Natural killer cell (primary cell): ENCODE data around the gene ATP6V0A1. TPM values are rescaled to one million over a fixed set of nuclear protein-coding genes. Genes with fewer than 3 reads are reported as not detected.

Experiments
- ATAC-seq, 3 donors: fragments of 150-1000 bp in 2 of 3; fragments of 200-7000 bp in 1 of 3; cut with Tn5 transposase; 1 replicate in 1 of 3; 2 replicates in 2 of 3; pipeline ENCODE4 v1.10.0; 2021; ENCODE audit warnings: mild to moderate bottlenecking in 2 of 3, moderate library complexity in 2 of 3
- DNase-seq, 2 donors: peaks; one replicate each; pipeline versions ENCODE4 v3.0.0 to v3.0.0-alpha.2; 2013 to 2021; ENCODE audit warnings: mixed read lengths in 1 of 2
- H3K27ac ChIP-seq: one replicate; pipeline ENCODE4 v1.5.1; 2013; ENCODE audit warnings: mild to moderate bottlenecking, low read length
- H3K27me3 ChIP-seq: one replicate; pipeline ENCODE4 v1.6.1; 2013; ENCODE audit warnings: low read length; ENCODE audit not compliant: control insufficient read depth, insufficient read depth
- H3K36me3 ChIP-seq: one replicate; pipeline ENCODE4 v1.6.1; 2013; ENCODE audit warnings: low read length; ENCODE audit not compliant: control insufficient read depth, insufficient read depth
- H3K4me1 ChIP-seq: one replicate; pipeline ENCODE4 v1.6.1; 2013; ENCODE audit warnings: low read length; ENCODE audit not compliant: control insufficient read depth, insufficient read depth
- H3K4me3 ChIP-seq: one replicate; pipeline ENCODE4 v1.5.1; 2013; ENCODE audit warnings: low read length
- H3K9me3 ChIP-seq: one replicate; pipeline ENCODE4 v1.6.1; 2013; ENCODE audit warnings: low read length; ENCODE audit not compliant: control insufficient read depth, insufficient read depth
- H3K27ac Mint-ChIP-seq, 2 donors: one replicate each; pipeline ENCODE4 v1.8.0; 2022; ENCODE audit warnings: mild to moderate bottlenecking in 2 of 2, mixed read lengths in 2 of 2, moderate library complexity in 1 of 2
- H3K27me3 Mint-ChIP-seq, 2 donors: one replicate each; pipeline ENCODE4 v1.8.0; 2022; ENCODE audit warnings: low read depth in 2 of 2, mixed read lengths in 2 of 2
- H3K36me3 Mint-ChIP-seq: one replicate; pipeline ENCODE4 v1.8.0; 2022; ENCODE audit warnings: mixed read lengths
- H3K4me1 Mint-ChIP-seq, 2 donors: one replicate each; pipeline ENCODE4 v1.8.0; 2022; ENCODE audit warnings: mixed read lengths in 2 of 2
- H3K4me3 Mint-ChIP-seq: one replicate; pipeline ENCODE4 v1.8.0; 2022; ENCODE audit warnings: mild to moderate bottlenecking, moderate library complexity, mixed read lengths
- H3K9me3 Mint-ChIP-seq, 2 donors: one replicate each; pipeline ENCODE4 v1.8.0; 2022; ENCODE audit warnings: mixed read lengths in 2 of 2
- CTCF ChIP-seq: fragments of 200-600 bp; IDR thresholded peaks from one replicate; pipeline ENCODE4 v1.8.0; 2022; ENCODE audit warnings: antibody characterized with exemption
- WGBS: methylation state at CpG from one replicate; pipeline ENCODE4 v1.1.7; 2013; ENCODE audit warnings: missing lambda C conversion rate; ENCODE audit not compliant: insufficient coverage; 5-methylcytosine and 5-hydroxymethylcytosine counted together
- intact Hi-C: fragments of 100-400 bp; cut with micrococcal nuclease; formaldehyde crosslinking; loops from one replicate; pipeline ENCODE4 v1.14.2; 2022
- total RNA-seq, 4 donors: library from RNA; stranded (reverse); fragments of 120-200 nt in 1 of 4; gene quantifications; one replicate each; pipeline versions ENCODE4 v1.2.3 to v1.2.4, GENCODE V29; 2013 to 2022

Gene ATP6V0A1
- total RNA-seq, 3 donors from 2014 or later (not counting 1 experiment from before 2014, with no cell fraction given), result 4.8 to 33.5 (median 7.5) TPM

DNA sequence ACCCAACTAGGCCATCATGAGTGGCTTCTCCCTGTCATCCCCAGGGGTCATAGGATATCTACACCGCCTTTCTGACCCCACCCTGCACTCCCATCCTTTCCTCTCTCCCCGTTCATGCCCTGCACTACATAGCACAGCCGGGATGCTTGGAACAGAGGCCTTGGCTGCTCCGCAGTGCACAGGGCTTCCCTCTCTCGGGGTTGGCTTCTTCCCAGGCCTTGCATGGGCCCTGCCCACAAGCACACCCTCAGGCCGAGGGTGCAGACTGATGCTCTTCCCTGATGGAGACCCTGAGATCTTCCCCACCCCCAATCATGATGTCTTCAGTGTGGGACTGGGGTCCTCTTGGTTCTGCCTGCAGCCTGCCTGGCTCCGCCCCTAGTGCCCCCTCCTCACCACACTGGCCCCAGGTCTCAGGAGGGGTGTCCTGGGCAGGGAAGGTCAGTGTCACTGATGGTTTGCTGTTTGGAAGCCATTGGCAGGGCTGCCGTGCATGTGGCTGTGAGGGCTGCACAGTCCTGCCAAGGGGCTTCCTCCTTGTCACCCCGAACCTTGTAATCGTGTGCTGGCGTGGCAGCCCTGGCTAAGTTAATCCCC is 63.1 kb downstream of the ATP6V0A1 start:
- no peaks in the 10 kb centered on the region for H3K9me3 Mint-ChIP-seq
- H3K27me3 Mint-ChIP-seq, result peaks cover 16 to 18% of the 10 kb centered on the region in 2 donors
- intact Hi-C loops, result no loop called here
- H3K27ac ChIP-seq, result no peak overlapping the region
- ATAC-seq (no peak), DNase-seq (no peak)
- WGBS, result 97% methylated on average over 10 of the region's 11 CpGs
- peaks cover 6 to 12% of the 10 kb centered on the region in 2 donors for H3K4me1 Mint-ChIP-seq
- H3K27me3 ChIP-seq, result no peaks in the 10 kb centered on the region
- H3K4me1 ChIP-seq, result peaks cover 6% of the 10 kb centered on the region
- H3K4me3 ChIP-seq, result no peak overlapping the region
- H3K27ac Mint-ChIP-seq, result no peak overlapping the region
- no peaks in the 10 kb centered on the region for H3K36me3 ChIP-seq
- no peak overlapping the region for H3K4me3 Mint-ChIP-seq
- no peak for TF ChIP-seq CTCF
- H3K36me3 Mint-ChIP-seq, result no peaks in the 10 kb centered on the region
- no peaks in the 10 kb centered on the region for H3K9me3 ChIP-seq

GRCh38 chr17:42522263-42522790 is 63.6 kb downstream of the ATP6V0A1 start:
- peaks cover 8% of the 10 kb centered on the region for H3K4me1 ChIP-seq
- H3K27ac ChIP-seq, result no peak overlapping the region
- Mint-ChIP-seq H3K9me3 (no peaks in the 10 kb centered on the region), H3K4me3 (no peak overlapping the region), H3K4me1 (peaks cover 9 to 14% of the 10 kb centered on the region in 2 donors), H3K27me3 (peaks cover 16 to 17% of the 10 kb centered on the region in 2 donors), H3K27ac (no peak overlapping the region), H3K36me3 (no peaks in the 10 kb centered on the region)
- no peaks in the 10 kb centered on the region for H3K36me3 ChIP-seq
- ATAC-seq (no peak), DNase-seq (no peak)
- H3K27me3 ChIP-seq, result no peaks in the 10 kb centered on the region
- WGBS, result 94% methylated on average over 9 of the region's 9 CpGs
- intact Hi-C loops, result no loop called here
- no peaks in the 10 kb centered on the region for H3K9me3 ChIP-seq
- no peak for TF ChIP-seq CTCF
- H3K4me3 ChIP-seq, result no peak overlapping the region

DNA sequence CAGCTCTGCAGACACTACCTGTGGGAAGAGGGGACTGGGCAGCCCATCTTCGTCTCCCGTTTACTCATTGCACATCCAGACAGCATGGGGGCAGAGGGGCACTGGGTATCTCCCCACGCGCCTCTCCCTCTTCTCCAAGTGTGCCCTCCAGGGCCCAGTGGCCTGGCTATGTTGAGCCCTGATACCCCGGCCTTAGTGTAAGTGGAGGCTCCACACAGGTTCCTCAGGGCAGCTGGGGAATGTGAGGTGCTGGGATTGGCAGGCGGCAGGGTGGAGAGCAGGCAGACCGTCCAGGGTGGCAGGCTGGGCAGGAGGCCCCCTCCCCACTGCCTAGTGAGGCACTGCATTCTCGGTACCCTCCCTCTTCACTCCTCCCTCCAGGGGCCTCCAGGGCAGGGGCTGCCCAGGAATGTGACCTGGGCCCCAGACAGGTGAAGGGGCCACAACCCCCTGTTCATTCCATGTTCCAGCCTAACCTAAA is 64.2 kb downstream of the ATP6V0A1 start:
- WGBS, result 95% methylated on average over 8 of the region's 8 CpGs
- Mint-ChIP-seq H3K27me3 (peaks cover 16 to 17% of the 10 kb centered on the region in 2 donors), H3K4me3 (no peak overlapping the region), H3K4me1 (peaks cover 7 to 13% of the 10 kb centered on the region in 2 donors), H3K27ac (no peak overlapping the region), H3K9me3 (no peaks in the 10 kb centered on the region), H3K36me3 (no peaks in the 10 kb centered on the region)
- H3K4me1 ChIP-seq, result peaks cover 8% of the 10 kb centered on the region
- no peaks in the 10 kb centered on the region for H3K27me3 ChIP-seq
- intact Hi-C loops, result no loop called here
- no peak overlapping the region for H3K4me3 ChIP-seq
- DNase-seq, result no peak
- ATAC-seq, result no peak
- no peaks in the 10 kb centered on the region for H3K36me3 ChIP-seq
- TF ChIP-seq CTCF, result no peak
- no peak overlapping the region for H3K27ac ChIP-seq
- H3K9me3 ChIP-seq, result no peaks in the 10 kb centered on the region

DNA sequence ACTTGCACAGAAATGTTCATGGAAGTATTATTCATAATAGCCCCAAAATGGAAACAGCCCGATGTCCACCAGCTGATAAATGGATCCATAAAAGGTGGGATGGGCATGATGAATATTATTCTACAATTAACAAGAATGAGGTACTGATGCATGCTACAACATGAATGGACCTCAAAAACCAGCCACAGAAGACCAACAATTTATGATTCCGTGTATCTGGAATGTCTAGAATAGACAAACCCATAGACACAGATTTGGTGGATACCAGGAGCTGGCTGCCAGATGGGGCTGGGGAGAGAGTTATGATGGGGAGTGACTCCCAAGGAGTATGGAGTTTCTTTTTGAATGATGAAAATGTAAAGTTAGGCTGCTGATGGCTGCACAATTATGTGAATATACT is 66.5 kb downstream of the ATP6V0A1 start:
- Histone ChIP-seq H3K4me1 (peaks cover 24% of the 10 kb centered on the region), H3K36me3 (no peaks in the 10 kb centered on the region), H3K4me3 (no peak overlapping the region), H3K9me3 (no peaks in the 10 kb centered on the region), H3K27me3 (no peaks in the 10 kb centered on the region), H3K27ac (no peak overlapping the region)
- WGBS, result 100% methylated on average over 1 of the region's 2 CpGs
- no peak for DNase-seq
- Mint-ChIP-seq H3K27ac (no peak overlapping the region), H3K4me1 (peaks cover 8 to 25% of the 10 kb centered on the region in 2 donors), H3K36me3 (no peaks in the 10 kb centered on the region), H3K27me3 (peaks cover 8 to 14% of the 10 kb centered on the region in 2 donors), H3K4me3 (no peak overlapping the region), H3K9me3 (no peaks in the 10 kb centered on the region)
- TF ChIP-seq CTCF, result no peak
- no peak for ATAC-seq
- intact Hi-C loops, result no loop called here
